Osteocyte (in vitro differentiated cells): ENCODE results near the gene SH3TC2. TPM values are rescaled to one million over a fixed set of nuclear protein-coding genes. Genes with fewer than 3 reads are reported as not detected.

ENCODE experiments used
- DNase-seq: peaks from one replicate; pipeline ENCODE4 v3.0.0; 2021; ENCODE audit warnings: mixed read lengths; ENCODE audit not compliant: unreplicated experiment; ENCODE audit errors: extremely low spot score
- H3K27ac Mint-ChIP-seq: one replicate; pipeline ENCODE4 v1.8.0; 2021; ENCODE audit warnings: mild to moderate bottlenecking, mixed read lengths; ENCODE audit not compliant: unreplicated experiment
- H3K27me3 Mint-ChIP-seq: one replicate; pipeline ENCODE4 v1.8.0; 2021; ENCODE audit warnings: mixed read lengths; ENCODE audit not compliant: unreplicated experiment
- H3K36me3 Mint-ChIP-seq: one replicate; pipeline ENCODE4 v1.8.0; 2021; ENCODE audit warnings: mixed read lengths; ENCODE audit not compliant: unreplicated experiment
- H3K4me1 Mint-ChIP-seq: one replicate; pipeline ENCODE4 v1.8.0; 2021; ENCODE audit warnings: mixed read lengths; ENCODE audit not compliant: unreplicated experiment
- H3K4me3 Mint-ChIP-seq: one replicate; pipeline ENCODE4 v1.8.0; 2021; ENCODE audit warnings: mild to moderate bottlenecking, moderate library complexity, mixed read lengths; ENCODE audit not compliant: unreplicated experiment
- H3K9me3 Mint-ChIP-seq: one replicate; pipeline ENCODE4 v1.8.0; 2021; ENCODE audit warnings: mixed read lengths; ENCODE audit not compliant: unreplicated experiment
- CTCF ChIP-seq: fragments of 200-600 bp; sonication (generic); IDR thresholded peaks from 2 replicates; pipeline ENCODE4 v1.5.0; 2021; ENCODE audit warnings: antibody characterized with exemption, mild to moderate bottlenecking, moderate library complexity
- total RNA-seq: library from RNA; stranded (reverse); gene quantifications from 2 replicates; pipeline ENCODE4 v1.2.1, GENCODE V29; 2021

The SH3TC2 gene
- total RNA-seq, 1 donor from 2014 or later = 0.83 TPM

DNA sequence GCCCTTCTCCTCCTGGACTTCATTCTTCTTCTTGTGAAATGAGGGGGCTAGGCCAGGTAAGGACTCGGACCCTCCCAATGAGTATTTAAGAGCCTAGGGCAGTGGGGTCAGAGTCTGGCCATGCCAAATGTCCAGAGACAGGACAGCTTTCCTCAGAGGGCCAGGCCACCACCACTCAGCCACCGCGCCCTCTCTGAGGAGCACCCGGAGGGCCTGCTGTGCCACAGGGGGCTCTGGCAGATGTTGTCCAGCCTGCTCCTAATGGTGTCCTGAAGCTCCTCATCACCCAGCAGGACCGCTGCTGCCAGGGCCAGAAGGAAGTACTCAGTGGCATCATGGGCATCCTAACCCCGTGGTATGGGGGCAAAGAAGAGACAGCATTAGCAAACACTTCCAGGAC lies 58.3 kb downstream of the SH3TC2 start:
- no peak for DNase-seq
- Mint-ChIP-seq H3K4me1 (peaks cover 76% of the 10 kb centered on the region), H3K27ac (peak overlapping the region; percentile 62)

DNA sequence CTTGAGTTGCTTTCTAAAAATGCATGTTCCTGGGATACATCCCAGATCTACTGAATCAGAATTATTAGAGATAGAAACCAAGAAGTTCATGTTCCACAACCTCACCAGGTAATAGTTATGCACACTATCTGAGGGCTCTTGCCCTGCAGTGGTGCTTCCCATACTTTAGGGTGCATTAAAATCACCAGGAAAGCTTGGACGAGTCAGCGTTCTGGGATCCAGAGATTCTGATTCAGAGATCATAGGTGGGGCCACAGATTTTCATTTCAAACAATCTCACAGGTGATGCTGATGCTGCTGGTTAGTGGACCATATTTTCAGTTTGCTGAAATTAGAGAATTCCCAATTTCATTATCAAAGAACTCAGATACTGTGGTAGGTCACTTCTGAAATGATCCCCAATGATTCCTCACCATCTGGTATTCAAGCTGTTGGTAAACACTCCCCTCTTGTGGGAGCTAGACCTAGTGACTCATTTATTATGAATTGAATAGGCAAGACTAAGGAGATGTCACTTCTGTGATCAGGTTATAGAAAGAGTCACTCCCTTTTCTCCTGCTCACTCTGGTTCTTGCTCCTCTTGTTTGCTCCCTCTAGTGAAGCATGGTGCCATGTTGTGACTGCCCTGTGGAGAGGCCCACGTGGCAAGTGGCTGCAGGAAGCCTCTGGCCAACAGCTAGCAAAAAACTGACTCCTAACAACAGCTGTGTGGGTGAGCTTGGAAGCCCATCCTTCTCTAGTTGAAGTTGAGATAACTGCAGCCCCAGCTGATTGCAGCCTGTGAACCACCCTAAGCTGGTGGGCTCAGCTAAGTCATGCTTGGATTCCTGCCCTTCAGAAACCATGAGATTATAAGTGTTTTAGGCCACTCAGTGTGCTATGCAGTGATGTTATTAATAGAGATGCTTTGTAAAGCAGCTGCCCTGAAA lies 59.8 kb downstream of the SH3TC2 start:
- Mint-ChIP-seq H3K36me3 (no peaks in the 10 kb centered on the region), H3K9me3 (no peaks in the 10 kb centered on the region), H3K27ac (peak overlapping the region; percentile 82), H3K4me3 (no peak overlapping the region), H3K4me1 (peaks cover 79% of the 10 kb centered on the region), H3K27me3 (no peaks in the 10 kb centered on the region)
- no peak for DNase-seq
- peak; percentile 47 for TF ChIP-seq CTCF

More for the DNA sequence above, 58.3 kb downstream of the SH3TC2 start:
- no peak for TF ChIP-seq CTCF
- Mint-ChIP-seq H3K36me3 (no peaks in the 10 kb centered on the region), H3K4me3 (no peak overlapping the region), H3K27me3 (no peaks in the 10 kb centered on the region), H3K9me3 (no peaks in the 10 kb centered on the region)

DNA sequence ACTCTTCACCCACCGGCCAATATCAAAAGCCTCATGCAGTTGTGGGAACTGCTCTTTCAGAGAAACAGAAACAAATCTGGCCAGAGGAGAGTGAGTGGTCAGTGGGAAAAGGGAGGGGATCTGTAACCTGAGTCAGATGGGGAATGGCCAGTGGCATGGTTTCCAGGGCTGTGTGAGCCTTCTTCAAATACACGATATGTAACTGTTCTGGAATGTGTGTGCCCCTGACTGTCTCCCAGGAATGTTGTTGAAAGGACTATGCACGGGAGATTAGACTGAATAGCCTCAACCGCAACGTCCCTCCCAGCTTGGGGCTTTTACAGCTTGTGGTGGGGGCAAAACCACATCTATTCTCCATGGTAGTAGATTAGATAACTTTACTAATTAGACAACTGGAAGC lies 60.8 kb downstream of the SH3TC2 start:
- no peaks in the 10 kb centered on the region for H3K36me3 Mint-ChIP-seq
- TF ChIP-seq CTCF = no peak
- peak overlapping the region; percentile 82 for H3K27ac Mint-ChIP-seq
- H3K4me3 Mint-ChIP-seq = no peak overlapping the region
- no peaks in the 10 kb centered on the region for H3K27me3 Mint-ChIP-seq
- H3K4me1 Mint-ChIP-seq = peaks cover 81% of the 10 kb centered on the region
- H3K9me3 Mint-ChIP-seq = no peaks in the 10 kb centered on the region
- peak; percentile 89 for DNase-seq

GRCh38 chr5:149001162-149001561 lies 61.7 kb downstream of the SH3TC2 start:
- Mint-ChIP-seq H3K27me3 (no peaks in the 10 kb centered on the region), H3K36me3 (no peaks in the 10 kb centered on the region), H3K27ac (peak overlapping the region; percentile 82), H3K4me3 (no peak overlapping the region), H3K4me1 (peaks cover 82% of the 10 kb centered on the region), H3K9me3 (no peaks in the 10 kb centered on the region)
- no peak for DNase-seq
- TF ChIP-seq CTCF = no peak

GRCh38 chr5:148999741-149000140 lies 63.1 kb downstream of the SH3TC2 start:
- no peak for TF ChIP-seq CTCF
- H3K27me3 Mint-ChIP-seq = no peaks in the 10 kb centered on the region
- no peak overlapping the region for H3K4me3 Mint-ChIP-seq
- no peak overlapping the region for H3K27ac Mint-ChIP-seq
- peaks cover 77% of the 10 kb centered on the region for H3K4me1 Mint-ChIP-seq
- DNase-seq = no peak
- H3K9me3 Mint-ChIP-seq = no peaks in the 10 kb centered on the region
- H3K36me3 Mint-ChIP-seq = no peaks in the 10 kb centered on the region
